H9 (cell line): ENCODE measurements around the gene BMP8A. TPM values are rescaled to one million over a fixed set of nuclear protein-coding genes. Genes with fewer than 3 reads are reported as not detected.

Experiments
- DNase-seq: peaks from one replicate; pipeline ENCODE4 v3.0.0-alpha.2; 2017
- H2AFZ ChIP-seq: one replicate; pipeline ENCODE4 v1.6.1; 2013; ENCODE audit warnings: mild to moderate bottlenecking, low read length, control low read depth, moderate library complexity
- H2AK5ac ChIP-seq: 2 replicates; pipeline ENCODE4 v1.6.1; 2013; ENCODE audit warnings: low read length, control low read depth, mixed read lengths; ENCODE audit not compliant: insufficient read length
- H2BK120ac ChIP-seq: one replicate; pipeline ENCODE4 v1.6.1; 2013; ENCODE audit warnings: low read depth, mild to moderate bottlenecking, low read length, control low read depth, inconsistent platforms; ENCODE audit not compliant: poor library complexity, severe bottlenecking
- H2BK12ac ChIP-seq: 2 replicates; pipeline ENCODE4 v1.6.1; 2013; ENCODE audit warnings: low read length, control low read depth, mixed read lengths, low read depth; ENCODE audit not compliant: insufficient read length
- H2BK15ac ChIP-seq: 2 replicates; pipeline ENCODE4 v1.6.1; 2013; ENCODE audit warnings: low read depth, low read length, control low read depth
- H2BK20ac ChIP-seq: one replicate; pipeline ENCODE4 v1.6.1; 2013; ENCODE audit warnings: low read depth, mild to moderate bottlenecking, low read length, control low read depth, inconsistent platforms; ENCODE audit not compliant: poor library complexity, severe bottlenecking
- H2BK5ac ChIP-seq: 2 replicates; pipeline ENCODE4 v1.6.1; 2013; ENCODE audit warnings: low read length, control low read depth, mixed read lengths; ENCODE audit not compliant: insufficient read length
- H3K14ac ChIP-seq: 2 replicates; pipeline ENCODE4 v1.6.1; 2013; ENCODE audit warnings: low read length, control low read depth; ENCODE audit not compliant: insufficient read depth
- H3K18ac ChIP-seq: 2 replicates; pipeline ENCODE4 v1.6.1; 2013; ENCODE audit warnings: low read depth, mild to moderate bottlenecking, mixed read lengths, low read length, control low read depth; ENCODE audit not compliant: insufficient read length
- H3K23ac ChIP-seq: 2 replicates; pipeline ENCODE4 v1.6.1; 2013; ENCODE audit warnings: low read length, control low read depth, mixed read lengths, low read depth; ENCODE audit not compliant: insufficient read length
- H3K23me2 ChIP-seq: 2 replicates; pipeline ENCODE4 v1.6.1; 2013; ENCODE audit warnings: low read depth, mild to moderate bottlenecking, mixed read lengths, low read length, control low read depth; ENCODE audit not compliant: insufficient read length, poor library complexity, severe bottlenecking
- H3K27ac ChIP-seq: 2 replicates; pipeline ENCODE4 v1.5.1; 2013; ENCODE audit warnings: low read length, control low read depth, mixed read lengths, low read depth; ENCODE audit not compliant: insufficient read length
- H3K27me3 ChIP-seq: 2 replicates; pipeline ENCODE4 v1.6.1; 2013; ENCODE audit warnings: low read length, control low read depth, inconsistent platforms; ENCODE audit not compliant: insufficient read depth
- H3K4ac ChIP-seq: 2 replicates; pipeline ENCODE4 v1.6.1; 2013; ENCODE audit warnings: low read depth, mild to moderate bottlenecking, control low read depth, inconsistent platforms, low read length, moderate library complexity
- H3K4me1 ChIP-seq: 2 replicates; pipeline ENCODE4 v1.6.1; 2013; ENCODE audit warnings: low read length, control low read depth, inconsistent platforms; ENCODE audit not compliant: insufficient read depth
- H3K4me2 ChIP-seq: 2 replicates; pipeline ENCODE4 v1.6.1; 2013; ENCODE audit warnings: low read length, control low read depth, mixed read lengths; ENCODE audit not compliant: insufficient read length, insufficient read depth
- H3K56ac ChIP-seq: 2 replicates; pipeline ENCODE4 v1.6.1; 2013; ENCODE audit warnings: low read depth, mild to moderate bottlenecking, mixed read lengths, low read length, control low read depth; ENCODE audit not compliant: insufficient read length
- H3K79me1 ChIP-seq: 2 replicates; pipeline ENCODE4 v1.6.1; 2013; ENCODE audit warnings: low read depth, mild to moderate bottlenecking, moderate library complexity, low read length, control low read depth, inconsistent platforms; ENCODE audit not compliant: insufficient read depth, poor library complexity, severe bottlenecking
- H3K79me2 ChIP-seq: 2 replicates; pipeline ENCODE4 v1.6.1; 2013; ENCODE audit warnings: low read length, control low read depth, inconsistent platforms; ENCODE audit not compliant: insufficient read depth
- H3K9ac ChIP-seq: 2 replicates; pipeline ENCODE4 v1.6.1; 2013; ENCODE audit warnings: low read length, control low read depth, mixed read lengths; ENCODE audit not compliant: insufficient read length; ENCODE audit errors: extremely low read depth
- H3K9me3 ChIP-seq: one replicate; pipeline ENCODE4 v1.6.1; 2013; ENCODE audit warnings: low read depth, low read length, inconsistent platforms; ENCODE audit not compliant: control insufficient read depth
- H3T11ph ChIP-seq: one replicate; pipeline ENCODE4 v1.6.1; 2013; ENCODE audit warnings: mild to moderate bottlenecking, low read length, control low read depth, inconsistent platforms
- H4K20me1 ChIP-seq: one replicate; pipeline ENCODE4 v1.6.1; 2013; ENCODE audit not compliant: control insufficient read depth, insufficient read length, insufficient read depth
- H4K5ac ChIP-seq: 2 replicates; pipeline ENCODE4 v1.6.1; 2013; ENCODE audit warnings: low read depth, mild to moderate bottlenecking, mixed read lengths, low read length, control low read depth; ENCODE audit not compliant: insufficient read length
- H4K8ac ChIP-seq: replicated peaks from 2 replicates; pipeline ENCODE4 v1.6.1; 2013; ENCODE audit warnings: low read length, control low read depth, mixed read lengths, low read depth; ENCODE audit not compliant: insufficient read length
- H4K91ac ChIP-seq: 2 replicates; pipeline ENCODE4 v1.6.1; 2013; ENCODE audit warnings: low read depth, mild to moderate bottlenecking, moderate library complexity, mixed read lengths, low read length, control low read depth; ENCODE audit not compliant: insufficient read length
- H3K27ac Mint-ChIP-seq, 3 experiments: 2 replicates in 2 of 3; 3 replicates in 1 of 3; pipeline ENCODE4 v1.8.0; 2020 to 2021; ENCODE audit warnings: mixed read lengths in 3 of 3, mild to moderate bottlenecking in 1 of 3, moderate library complexity in 1 of 3
- H3K27me3 Mint-ChIP-seq: 2 replicates; pipeline ENCODE4 v1.8.0; 2021; ENCODE audit warnings: low read depth, mild to moderate bottlenecking, moderate library complexity, mixed read lengths
- H3K36me3 Mint-ChIP-seq, 3 experiments: 2 replicates in 2 of 3; 3 replicates in 1 of 3; pipeline ENCODE4 v1.8.0; 2020 to 2021; ENCODE audit warnings: low read depth in 3 of 3, mixed read lengths in 3 of 3; ENCODE audit not compliant: insufficient read depth in 1 of 3
- H3K4me1 Mint-ChIP-seq, 2 experiments: 2 replicates each; pipeline ENCODE4 v1.8.0; 2020; ENCODE audit warnings: mixed read lengths in 2 of 2
- H3K4me3 Mint-ChIP-seq, 2 experiments: 2 replicates in 1 of 2; 3 replicates in 1 of 2; pipeline ENCODE4 v1.8.0; 2020 to 2021; ENCODE audit warnings: mild to moderate bottlenecking in 2 of 2, mixed read lengths in 2 of 2, moderate library complexity in 1 of 2
- H3K9me3 Mint-ChIP-seq, 2 experiments: 2 replicates in 1 of 2; 3 replicates in 1 of 2; pipeline ENCODE4 v1.8.0; 2020; ENCODE audit warnings: mild to moderate bottlenecking in 2 of 2, mixed read lengths in 2 of 2, moderate library complexity in 1 of 2
- CTCF ChIP-seq: fragments of 200-600 bp; sonication (generic); conservative IDR thresholded peaks from 3 replicates; pipeline ENCODE4 v1.8.0; 2021; ENCODE audit warnings: antibody characterized with exemption, mild to moderate bottlenecking
- total RNA-seq: library from RNA; stranded (reverse); gene quantifications from 2 replicates; pipeline ENCODE4 v1.2.1, GENCODE V29; 2021

Gene BMP8A
- total RNA-seq, 1 experiment from 2014 or later = 0.52 TPM

- H3K27me3 Mint-ChIP-seq = no peaks in the 10 kb centered on the region; the same call in 1 of the 2 replicates
- Histone ChIP-seq H2BK15ac (no peak overlapping the region), H3K4me1 (no peaks in the 10 kb centered on the region), H3T11ph (no peak overlapping the region), H3K9me3 (no peaks in the 10 kb centered on the region), H3K27me3 (no peaks in the 10 kb centered on the region), H3K9ac (no peak overlapping the region), H3K27ac (no peak overlapping the region), H3K4me2 (no peak overlapping the region), H2BK120ac (no peak overlapping the region), H2BK20ac (no peak overlapping the region), H4K91ac (no peak overlapping the region), H2BK5ac (no peak overlapping the region), H3K79me1 (no peaks in the 10 kb centered on the region), H3K23ac (no peak overlapping the region), H4K8ac (no peak overlapping the region), H3K23me2 (no peaks in the 10 kb centered on the region), H3K79me2 (no peaks in the 10 kb centered on the region), H3K4ac (no peak overlapping the region), H2AK5ac (no peak overlapping the region), H4K20me1 (no peaks in the 10 kb centered on the region), H2BK12ac (no peak overlapping the region), H4K5ac (no peak overlapping the region), H3K18ac (no peak overlapping the region), H2AFZ (no peak overlapping the region), H3K14ac (no peak overlapping the region), H3K56ac (no peak overlapping the region)
- no peak for TF ChIP-seq CTCF
- no peak overlapping the region for H3K27ac Mint-ChIP-seq
- H3K4me1 Mint-ChIP-seq = no peaks in the 10 kb centered on the region
- no peak for DNase-seq
- no peak overlapping the region for H3K4me3 Mint-ChIP-seq
- H3K36me3 Mint-ChIP-seq = peaks cover 54 to 81% (median 71%) of the 10 kb centered on the region in 3 experiments
- H3K9me3 Mint-ChIP-seq = no peaks in the 10 kb centered on the region
Observed at GRCh38 chr1:39441797-39442196, 49.6 kb upstream of the BMP8A start.
